GM18526 (cell line): ENCODE results near the gene ADAMTS20.

Source experiments
- POLR2A ChIP-seq: IDR thresholded peaks from 3 replicates; pipeline ENCODE4 v1.6.1; 2011; ENCODE audit not compliant: insufficient read length; ENCODE audit errors: extremely low read depth

The ADAMTS20 gene

DNA sequence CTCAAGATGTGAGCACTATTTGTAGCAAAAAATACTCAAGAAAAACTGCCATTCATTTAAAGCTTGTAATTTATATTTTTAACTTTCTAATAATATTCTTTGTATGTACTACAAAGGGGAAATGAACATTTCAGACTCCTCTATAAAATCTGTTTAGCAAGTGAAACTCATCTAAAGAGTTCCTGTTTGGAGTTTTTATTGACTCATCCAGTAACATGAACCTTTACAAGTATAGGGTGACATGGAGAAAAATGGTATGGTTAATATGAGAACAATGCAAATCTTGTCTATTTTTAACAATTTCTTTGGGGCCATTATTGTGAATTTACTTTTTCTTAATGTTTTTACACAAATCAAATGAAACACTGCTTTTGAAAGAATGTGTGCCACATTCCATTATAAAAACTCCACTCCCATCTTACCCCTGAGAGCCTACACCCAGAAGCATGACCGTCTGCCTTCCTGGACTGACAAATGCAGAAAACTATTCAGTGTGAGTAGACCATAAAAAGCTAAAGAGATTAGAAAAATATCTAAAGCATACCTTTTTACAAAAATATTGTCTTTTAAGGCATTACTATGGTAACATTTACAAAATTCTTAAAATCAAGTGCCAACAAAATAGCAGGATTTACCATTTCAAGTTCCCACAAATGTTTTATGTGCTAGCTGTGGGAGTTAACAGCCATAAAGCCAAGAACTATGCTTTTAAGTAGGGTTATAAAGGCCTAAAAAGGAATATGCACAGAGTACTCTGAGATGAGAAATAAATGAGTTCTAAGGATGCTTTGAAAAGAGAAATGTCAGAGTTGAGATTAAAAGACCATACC lies 144.0 kb downstream of the ADAMTS20 start:
- TF ChIP-seq POLR2A, result no peak

DNA sequence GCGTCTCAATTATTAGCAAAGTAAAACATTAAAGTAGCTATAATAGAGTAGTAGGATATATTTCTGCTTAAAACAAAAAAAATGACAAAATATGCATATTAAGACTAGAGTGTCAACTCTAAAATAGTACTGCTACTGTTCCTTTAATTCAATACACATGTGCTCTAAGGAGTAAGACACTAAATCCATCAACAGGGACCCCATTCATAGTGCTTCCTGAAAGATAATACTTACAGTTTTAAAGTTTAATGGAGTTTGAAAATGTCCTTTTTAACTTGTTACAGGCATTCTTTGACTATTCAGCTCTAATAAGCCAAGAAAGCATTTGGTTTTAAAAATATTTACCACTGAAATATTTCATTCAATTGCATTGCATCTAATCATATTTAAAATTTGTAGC lies 145.2 kb downstream of the ADAMTS20 start:
- TF ChIP-seq POLR2A, result no peak

DNA sequence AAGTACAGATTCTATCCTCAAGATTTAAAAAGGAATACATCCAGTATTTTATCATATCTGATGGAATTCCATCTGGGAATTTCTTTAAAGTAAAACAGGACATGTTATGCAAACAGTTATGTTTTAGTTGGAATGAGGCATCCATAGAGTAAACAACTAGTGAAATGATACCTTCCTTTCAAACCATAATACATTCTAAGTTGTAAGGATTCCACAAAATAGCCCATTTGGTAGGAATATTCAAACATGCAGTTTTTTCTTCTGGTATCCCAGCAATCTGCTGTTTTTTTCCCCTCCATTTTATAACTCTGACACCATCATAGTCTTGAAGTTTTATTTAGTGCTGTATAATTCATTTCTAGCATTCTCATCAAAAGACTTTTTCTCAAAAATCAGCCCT lies 149.6 kb downstream of the ADAMTS20 start:
- TF ChIP-seq POLR2A, result no peak

DNA sequence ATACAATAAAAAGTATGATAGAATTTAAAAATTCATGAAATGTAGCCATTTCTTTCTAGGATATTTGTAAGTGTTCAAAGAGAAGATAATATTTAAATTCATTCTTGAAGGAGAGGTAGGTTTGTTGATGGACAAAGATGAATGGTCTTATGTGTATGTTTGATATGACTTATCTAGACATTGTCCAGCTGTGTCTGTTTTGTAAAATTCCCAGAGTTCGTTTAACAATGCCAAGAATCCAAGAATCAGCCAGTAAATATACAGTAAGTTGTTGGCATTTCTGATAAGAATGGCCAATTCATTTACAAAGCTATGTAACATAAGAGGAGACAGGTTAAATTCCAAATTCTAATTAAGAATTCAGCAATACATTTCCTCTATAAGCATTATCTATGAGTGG lies 150.9 kb downstream of the ADAMTS20 start:
- TF ChIP-seq POLR2A, result no peak

DNA sequence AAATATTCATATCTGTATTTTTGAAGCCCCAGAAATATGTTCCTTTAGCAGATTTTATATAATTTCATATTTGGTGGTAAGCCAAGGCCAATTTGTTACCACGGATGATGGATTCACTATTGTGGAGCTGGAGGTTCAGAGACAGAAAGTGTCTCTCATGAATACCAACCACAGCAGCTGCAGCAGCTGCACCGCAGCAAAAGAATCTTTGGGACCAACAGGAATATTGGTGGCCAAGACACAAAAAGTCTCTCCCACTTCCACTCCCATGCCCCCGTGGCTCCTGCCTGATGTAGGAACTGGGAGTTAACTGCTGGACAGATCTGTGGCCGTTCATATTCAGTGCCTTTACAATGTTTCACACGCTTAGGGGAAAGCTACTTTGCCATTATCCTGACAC lies 155.3 kb downstream of the ADAMTS20 start:
- no peak for TF ChIP-seq POLR2A

DNA sequence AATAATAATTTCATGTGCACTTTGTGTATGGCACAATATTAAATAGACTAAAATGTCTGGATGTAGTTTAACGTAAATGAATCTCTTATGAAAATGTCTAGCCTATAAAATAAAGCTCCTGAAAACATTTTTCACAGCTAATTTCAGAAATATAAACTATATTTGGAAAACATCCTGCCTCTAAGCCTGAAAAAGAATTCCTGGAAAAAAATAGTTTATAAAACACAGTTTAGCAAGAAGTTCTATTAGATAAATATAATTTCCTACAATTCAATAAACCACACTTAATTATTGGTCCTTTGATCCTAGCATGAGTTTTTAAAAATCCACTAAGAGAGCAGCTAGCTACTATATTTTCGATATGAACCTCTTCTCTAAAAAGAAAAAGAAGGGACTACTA lies 159.9 kb downstream of the ADAMTS20 start:
- TF ChIP-seq POLR2A, result no peak

DNA sequence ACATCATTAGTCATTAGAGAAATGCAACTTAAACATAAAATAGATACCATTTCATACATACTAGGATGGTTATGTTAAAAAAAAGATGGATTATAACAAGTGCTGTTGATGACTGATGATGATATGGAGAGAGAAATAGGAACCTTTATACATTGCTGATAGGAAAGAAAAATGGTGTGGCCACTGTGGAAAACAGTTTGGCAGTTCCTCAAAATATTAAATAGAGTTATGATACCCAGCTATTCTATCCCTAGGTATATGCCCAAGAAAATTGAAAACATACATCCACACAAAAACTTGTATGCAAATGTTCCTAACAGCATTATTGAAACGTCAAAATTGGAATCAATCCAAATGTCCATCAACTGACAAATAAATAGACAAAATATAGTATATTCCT lies 170.1 kb downstream of the ADAMTS20 start:
- TF ChIP-seq POLR2A, result no peak

DNA sequence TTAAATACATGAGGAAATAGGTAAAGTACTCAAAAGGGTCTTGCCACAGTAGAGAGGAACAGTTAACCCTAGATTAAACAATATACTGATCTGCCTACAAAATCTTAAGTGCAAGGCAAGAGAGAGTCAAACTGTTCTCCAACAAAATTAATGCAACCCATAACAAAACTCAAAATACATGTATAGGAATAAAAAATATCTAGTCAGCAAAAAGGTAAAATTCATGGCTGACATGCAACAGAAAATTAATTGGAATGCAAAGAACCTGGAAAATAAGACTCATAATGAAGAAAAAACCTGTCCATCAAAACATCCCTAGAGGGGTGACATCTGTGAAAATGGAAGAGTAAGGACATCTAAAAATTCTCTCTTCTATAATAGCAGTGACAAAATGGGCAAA lies 173.6 kb downstream of the ADAMTS20 start:
- TF ChIP-seq POLR2A, result no peak

DNA sequence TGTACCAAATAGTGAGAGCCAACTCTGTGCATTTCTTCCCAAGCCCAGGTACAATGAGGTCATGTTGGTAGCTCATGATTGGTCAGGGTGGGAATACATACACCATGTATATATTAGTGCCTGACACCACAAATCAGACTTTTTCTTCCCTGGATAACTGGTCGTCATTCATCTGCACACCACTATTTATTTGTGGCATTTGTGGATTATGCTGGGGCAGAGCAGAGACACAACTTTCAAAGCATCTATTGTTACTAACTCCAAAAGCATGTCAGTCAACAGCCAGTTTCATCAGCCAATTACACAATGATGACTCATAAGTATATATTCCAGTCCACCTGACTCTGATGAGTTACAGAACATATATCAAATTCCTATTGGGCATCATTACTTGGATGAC lies 181.7 kb downstream of the ADAMTS20 start:
- TF ChIP-seq POLR2A, result no peak

DNA sequence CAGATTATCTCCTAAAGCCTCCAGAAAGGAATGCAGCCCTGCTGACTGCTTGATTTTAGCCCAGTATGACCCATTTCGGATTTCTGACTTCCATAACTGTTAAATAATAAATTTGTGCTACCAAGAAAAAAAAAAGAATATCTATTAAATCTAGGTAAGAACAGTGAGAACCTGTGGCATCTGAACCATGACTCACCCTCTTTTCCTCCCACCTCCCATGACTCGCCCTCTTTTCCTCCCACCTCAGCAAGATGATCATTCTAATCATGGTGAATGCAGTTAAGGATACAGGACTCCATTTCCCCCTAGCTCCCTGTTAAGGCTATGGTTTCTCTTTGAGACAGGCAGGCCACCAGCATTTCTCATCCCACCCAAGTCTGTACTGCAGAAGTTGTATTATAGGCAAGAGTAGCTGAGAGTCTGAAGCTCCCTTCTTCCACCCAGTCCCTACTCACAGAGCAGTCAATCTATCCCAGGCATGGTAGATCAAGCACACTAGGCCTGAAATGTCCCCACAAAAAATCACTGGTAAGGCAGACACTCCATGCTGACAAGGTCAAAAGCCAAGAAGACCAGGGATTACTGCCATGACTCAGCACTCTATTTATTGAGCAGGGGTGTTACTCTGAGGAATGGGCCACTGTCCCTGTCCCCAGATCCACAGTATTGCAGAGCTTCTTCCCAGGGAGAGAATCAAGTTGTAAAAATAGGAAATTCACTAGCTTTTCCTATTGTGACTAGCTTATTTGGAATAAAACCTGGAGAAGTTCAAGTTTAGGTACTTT lies 188.9 kb downstream of the ADAMTS20 start:
- TF ChIP-seq POLR2A, result no peak

DNA sequence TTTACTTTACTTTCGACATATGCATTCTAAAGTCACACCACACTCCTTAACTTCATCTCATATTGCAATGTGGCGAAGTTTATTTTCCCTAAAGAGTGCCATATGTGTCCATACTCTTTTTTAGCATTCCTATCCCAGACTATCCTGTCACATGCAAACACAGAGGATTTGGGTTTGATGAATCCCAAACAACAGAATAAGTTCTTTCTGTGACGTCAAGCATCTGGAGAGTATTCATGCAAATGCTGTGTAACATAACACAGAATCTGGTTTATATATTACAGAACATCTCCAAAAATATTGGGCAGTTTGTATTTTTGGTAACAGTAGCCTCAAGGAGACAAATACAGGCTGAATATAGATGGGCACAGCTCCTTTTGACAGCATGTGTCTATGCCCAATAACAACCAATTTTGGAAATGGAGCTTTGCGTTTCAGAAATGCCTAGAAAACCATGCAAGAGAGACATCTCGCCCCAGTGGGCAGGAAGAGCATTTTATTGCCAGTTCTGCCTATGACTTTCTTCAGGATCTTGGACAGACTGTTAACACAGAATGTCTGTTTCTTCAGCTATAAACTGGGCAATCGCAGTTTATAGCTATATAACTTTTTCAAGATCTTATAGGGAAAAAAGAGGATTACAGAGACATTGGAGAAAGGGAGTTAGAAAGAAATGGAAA lies 190.8 kb downstream of the ADAMTS20 start:
- TF ChIP-seq POLR2A, result no peak

DNA sequence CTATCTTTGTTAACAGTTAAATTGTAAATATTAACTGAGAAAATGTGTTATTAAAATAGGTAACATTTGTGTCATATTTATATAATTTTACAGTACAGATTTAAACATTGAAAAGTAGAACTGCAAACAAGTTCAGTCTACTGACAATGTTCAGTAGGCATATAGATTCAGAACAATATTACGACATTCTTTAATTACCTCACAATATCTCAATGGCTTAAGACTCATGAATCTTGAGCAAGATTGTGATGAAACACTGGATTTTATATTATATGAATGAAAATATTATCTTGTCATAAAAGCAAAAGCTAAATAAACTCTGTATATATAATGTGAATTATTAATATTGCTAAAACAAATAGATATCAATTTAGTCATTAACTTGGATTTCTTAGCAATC lies 194.9 kb downstream of the ADAMTS20 start:
- no peak for TF ChIP-seq POLR2A

DNA sequence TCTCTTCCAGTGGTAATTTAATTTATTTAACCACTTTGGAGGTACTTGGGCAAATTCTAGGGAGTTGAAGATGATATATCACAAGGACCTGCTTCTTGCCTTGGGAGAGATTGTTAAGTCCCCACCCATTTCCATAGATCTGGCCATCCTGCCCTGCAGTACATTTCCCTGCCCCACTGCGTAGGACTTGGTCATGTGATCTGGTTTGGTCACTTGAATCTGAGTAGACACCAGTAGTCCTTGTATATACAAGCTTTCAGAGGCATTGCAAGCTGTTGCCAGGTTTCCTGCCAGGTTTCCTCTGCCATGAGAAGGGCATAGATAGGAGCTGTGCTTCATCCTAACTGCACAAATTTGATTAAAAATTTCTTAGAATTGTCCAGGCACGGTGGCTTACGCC lies 200.0 kb downstream of the ADAMTS20 start:
- TF ChIP-seq POLR2A, result no peak

DNA sequence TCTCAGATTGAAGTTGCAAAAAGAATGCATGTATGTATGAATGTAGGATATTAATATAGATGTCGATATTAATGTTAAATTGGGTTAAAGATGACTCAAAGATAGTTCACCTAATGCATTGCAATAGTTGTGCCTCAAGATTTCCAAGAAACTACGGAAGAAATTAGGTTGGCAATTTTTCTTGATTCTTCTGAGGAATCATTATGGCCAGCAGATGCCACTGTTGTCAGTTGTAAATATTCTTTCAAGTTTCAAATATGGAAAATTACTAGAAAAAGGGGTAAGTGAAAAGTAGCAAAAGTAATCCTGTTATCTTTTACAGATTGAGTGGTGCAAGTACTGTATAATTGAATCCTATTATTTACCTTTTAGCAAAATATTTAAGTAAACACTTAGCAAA lies 202.1 kb downstream of the ADAMTS20 start:
- TF ChIP-seq POLR2A, result no peak

DNA sequence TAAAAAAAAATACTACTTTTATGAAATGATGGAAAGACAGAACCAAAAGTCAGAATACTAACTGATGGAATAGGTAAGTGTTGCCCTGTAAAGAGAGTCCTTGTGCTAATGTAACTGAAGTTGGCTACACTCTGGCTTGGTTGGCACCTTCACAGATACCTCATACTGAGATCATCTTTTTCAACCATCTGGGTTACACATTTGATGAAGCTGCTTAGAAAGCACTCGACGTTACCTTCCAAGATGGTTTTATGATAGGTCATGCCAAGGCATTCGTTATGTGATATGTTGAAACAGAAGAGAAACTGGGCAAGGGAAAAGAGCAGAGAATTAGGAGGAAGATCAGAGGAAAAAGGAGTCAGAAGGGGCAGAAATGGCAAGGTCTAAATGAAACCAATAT lies 203.8 kb downstream of the ADAMTS20 start:
- TF ChIP-seq POLR2A, result no peak

DNA sequence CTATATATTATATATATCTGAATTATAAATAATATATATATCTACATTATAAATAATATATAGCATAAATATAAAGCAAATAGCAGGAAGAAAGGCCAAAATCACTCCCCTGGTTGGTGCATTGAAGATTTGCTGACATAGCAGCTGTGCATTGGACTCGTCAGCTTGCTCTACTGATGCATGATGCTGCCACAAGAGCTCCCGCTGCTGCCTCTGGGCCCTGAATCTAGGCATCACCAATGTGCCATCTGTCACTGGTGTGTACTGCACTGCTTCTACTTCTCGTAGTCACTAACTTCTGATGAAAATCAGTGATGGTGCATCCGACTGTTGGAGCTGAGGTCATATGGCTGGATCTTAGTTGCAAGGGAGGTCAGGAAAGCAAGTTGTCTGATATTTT lies 205.0 kb downstream of the ADAMTS20 start:
- no peak for TF ChIP-seq POLR2A
